Astrocyte (in vitro differentiated cells and primary cell): ENCODE data around the gene PHF11. TPM values are rescaled to one million over a fixed set of nuclear protein-coding genes. Genes with fewer than 3 reads are reported as not detected.
"Not testable (repeated sequence)": the region's sequence is repeated elsewhere in the genome, so short reads cannot be mapped to it uniquely, and the experiment has no call there.

Source experiments
- DNase-seq: peaks from one replicate; pipeline ENCODE4 v3.0.0-alpha.2; 2010; ENCODE audit warnings: low read depth
- FAIRE-seq: peaks from 2 replicates; lab custom pipeline; 2011; peaks lifted over from hg19 to GRCh38; lab: Jason Lieb, UNC
- H2AFZ ChIP-seq: 2 replicates; pipeline ENCODE4 v1.6.0; 2012; ENCODE audit warnings: low read depth, low read length, inconsistent platforms
- H3K27ac ChIP-seq: 2 replicates; pipeline ENCODE4 v1.5.1; 2011; ENCODE audit warnings: low read depth, low read length, inconsistent platforms
- H3K27me3 ChIP-seq: 2 replicates; pipeline ENCODE4 v1.6.0; 2011; ENCODE audit warnings: low read length, inconsistent platforms; ENCODE audit not compliant: insufficient read depth
- H3K36me3 ChIP-seq: 2 replicates; pipeline ENCODE4 v1.5.1; 2011; ENCODE audit warnings: low read length, inconsistent platforms; ENCODE audit not compliant: insufficient read depth
- H3K4me1 ChIP-seq: 2 replicates; pipeline ENCODE4 v1.5.1; 2011; ENCODE audit warnings: low read length, inconsistent platforms; ENCODE audit not compliant: insufficient read depth
- H3K4me2 ChIP-seq: 2 replicates; pipeline ENCODE4 v1.6.0; 2012; ENCODE audit warnings: low read length, inconsistent platforms
- H3K4me3 ChIP-seq: 2 replicates; pipeline ENCODE4 v1.5.1; 2011; ENCODE audit warnings: low read depth, mild to moderate bottlenecking, low read length, inconsistent platforms; ENCODE audit not compliant: insufficient read depth
- H3K79me2 ChIP-seq: 2 replicates; pipeline ENCODE4 v1.6.0; 2012; ENCODE audit warnings: mild to moderate bottlenecking, low read length, inconsistent platforms; ENCODE audit not compliant: insufficient read depth
- H3K9ac ChIP-seq: 2 replicates; pipeline ENCODE4 v1.6.0; 2012; ENCODE audit warnings: mild to moderate bottlenecking, low read length, inconsistent platforms
- H3K9me3 ChIP-seq: 2 replicates; pipeline ENCODE4 v1.5.1; 2012; ENCODE audit warnings: low read depth, mild to moderate bottlenecking, low read length, inconsistent platforms; ENCODE audit not compliant: insufficient read depth
- H4K20me1 ChIP-seq: 2 replicates; pipeline ENCODE4 v1.6.0; 2012; ENCODE audit warnings: low read length, inconsistent platforms; ENCODE audit not compliant: insufficient read depth
- H3K27ac Mint-ChIP-seq: one replicate; pipeline ENCODE4 v1.8.0; 2021; ENCODE audit warnings: mild to moderate bottlenecking, mixed read lengths; ENCODE audit not compliant: unreplicated experiment
- H3K27me3 Mint-ChIP-seq: one replicate; pipeline ENCODE4 v1.8.0; 2021; ENCODE audit warnings: low read depth, mixed read lengths; ENCODE audit not compliant: unreplicated experiment
- H3K36me3 Mint-ChIP-seq: one replicate; pipeline ENCODE4 v1.8.0; 2021; ENCODE audit warnings: low read depth, mixed read lengths; ENCODE audit not compliant: unreplicated experiment
- H3K4me1 Mint-ChIP-seq: one replicate; pipeline ENCODE4 v1.8.0; 2021; ENCODE audit warnings: low read depth, mixed read lengths; ENCODE audit not compliant: unreplicated experiment
- H3K4me3 Mint-ChIP-seq: one replicate; pipeline ENCODE4 v1.8.0; 2021; ENCODE audit warnings: mild to moderate bottlenecking, moderate library complexity, mixed read lengths; ENCODE audit not compliant: unreplicated experiment
- H3K9me3 Mint-ChIP-seq: one replicate; pipeline ENCODE4 v1.8.0; 2021; ENCODE audit warnings: mild to moderate bottlenecking, mixed read lengths; ENCODE audit not compliant: unreplicated experiment
- CTCF ChIP-seq: IDR thresholded peaks from 2 replicates; pipeline ENCODE4 v1.5.1; 2011; ENCODE audit warnings: low read depth, mild to moderate bottlenecking, inconsistent platforms, low read length, moderate library complexity; ENCODE audit not compliant: insufficient read depth
- EZH2 ChIP-seq: IDR thresholded peaks from 2 replicates; pipeline ENCODE4 v1.6.1; 2012; ENCODE audit warnings: mild to moderate bottlenecking, low read length, inconsistent platforms; ENCODE audit not compliant: insufficient read depth
- total RNA-seq: library from RNA; stranded (reverse); gene quantifications from 2 replicates; pipeline ENCODE4 v1.2.1, GENCODE V29; 2021

PHF11 gene
- total RNA-seq, 1 donor from 2014 or later, result 30.8 TPM

DNA sequence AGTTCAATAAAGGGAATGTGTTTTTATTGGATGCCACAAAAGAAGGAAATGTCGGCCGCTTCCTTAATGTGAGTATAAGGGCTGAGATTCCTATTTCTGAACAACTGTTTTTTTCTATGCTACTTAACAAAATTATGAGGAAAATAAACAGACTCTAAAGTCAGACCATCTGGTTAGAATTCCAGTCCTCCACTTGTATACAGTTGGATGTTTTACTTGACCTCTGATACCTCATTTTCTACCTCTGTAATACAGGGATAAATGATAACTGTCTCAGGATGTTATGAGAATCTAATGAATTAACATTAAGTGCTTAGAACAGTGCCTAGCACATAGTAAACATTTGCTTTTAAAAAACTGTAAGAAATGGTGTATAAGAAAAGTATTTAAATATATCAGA is 7.2 kb upstream of the PHF11 start:
- H3K9me3 ChIP-seq, result no peaks in the 10 kb centered on the region
- Mint-ChIP-seq H3K27me3 (no peaks in the 10 kb centered on the region), H3K27ac (no peak overlapping the region), H3K36me3 (peaks cover 8% of the 10 kb centered on the region), H3K4me3 (no peak overlapping the region), H3K9me3 (no peaks in the 10 kb centered on the region), H3K4me1 (no peaks in the 10 kb centered on the region)
- TF ChIP-seq CTCF (no peak), EZH2 (no peak)
- H3K27ac ChIP-seq, result no peak overlapping the region
- no peaks in the 10 kb centered on the region for H3K36me3 ChIP-seq
- H3K79me2 ChIP-seq, result no peaks in the 10 kb centered on the region
- H3K4me2 ChIP-seq, result no peak overlapping the region
- H3K4me1 ChIP-seq, result no peaks in the 10 kb centered on the region
- FAIRE-seq (no peak), DNase-seq (no peak)
- no peaks in the 10 kb centered on the region for H3K27me3 ChIP-seq
- no peaks in the 10 kb centered on the region for H4K20me1 ChIP-seq
- H2AFZ ChIP-seq, result no peak overlapping the region
- no peak overlapping the region for H3K9ac ChIP-seq
- H3K4me3 ChIP-seq, result no peak overlapping the region

DNA sequence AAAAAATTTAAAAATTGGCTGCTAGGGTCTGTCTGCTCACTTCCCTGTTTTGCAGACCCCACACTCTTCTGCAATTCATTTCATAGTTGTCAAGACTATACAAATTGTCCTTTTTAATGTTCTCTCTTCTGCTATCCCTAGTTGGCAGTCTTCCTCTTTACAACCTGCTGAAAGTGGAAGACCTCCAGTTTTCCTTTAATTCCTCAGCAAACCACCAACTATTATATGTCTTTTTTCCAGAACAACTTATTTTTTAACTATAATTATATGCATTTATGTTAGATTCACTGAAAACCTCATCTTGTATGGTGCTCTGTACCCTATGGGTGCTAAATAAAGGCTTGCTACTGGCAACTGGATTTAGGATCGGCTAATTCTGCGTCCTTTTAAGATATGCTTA is 1.1 kb upstream of the PHF11 start:
- Histone ChIP-seq H3K4me1 (no peaks in the 10 kb centered on the region), H3K9me3 (no peaks in the 10 kb centered on the region), H3K4me3 (peak overlapping the region; percentile 72), H3K27me3 (no peaks in the 10 kb centered on the region), H3K36me3 (no peaks in the 10 kb centered on the region), H3K79me2 (no peaks in the 10 kb centered on the region), H3K27ac (no peak overlapping the region), H4K20me1 (no peaks in the 10 kb centered on the region), H3K9ac (no peak overlapping the region), H2AFZ (no peak overlapping the region), H3K4me2 (peak overlapping the region; percentile 94)
- DNase-seq (no peak), FAIRE-seq (no peak)
- TF ChIP-seq CTCF (no peak), EZH2 (no peak)
- H3K27ac Mint-ChIP-seq, result no peak overlapping the region
- peaks cover 10% of the 10 kb centered on the region for H3K36me3 Mint-ChIP-seq
- H3K27me3 Mint-ChIP-seq, result no peaks in the 10 kb centered on the region
- peak overlapping the region; percentile 90 for H3K4me3 Mint-ChIP-seq
- H3K4me1 Mint-ChIP-seq, result no peaks in the 10 kb centered on the region
- no peaks in the 10 kb centered on the region for H3K9me3 Mint-ChIP-seq

DNA sequence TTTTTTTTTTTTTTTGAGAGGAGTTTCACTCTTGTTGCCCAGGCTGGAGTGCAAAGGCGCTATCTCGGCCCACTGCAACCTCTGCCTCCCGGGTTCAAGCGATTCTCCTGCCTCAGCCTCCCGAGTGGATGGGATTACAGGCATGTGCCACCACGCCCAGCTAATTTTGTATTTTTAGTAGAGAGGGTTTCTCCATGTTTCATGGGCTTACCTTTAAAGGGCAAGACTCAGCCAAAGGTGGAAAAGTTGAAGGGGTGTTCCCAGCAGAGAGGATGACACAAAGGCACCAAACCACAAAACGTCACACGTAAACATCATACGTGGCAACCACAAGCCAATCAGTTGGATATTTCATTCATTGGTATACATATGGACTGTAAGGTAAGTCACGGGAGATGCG is 1.1 kb downstream of the PHF11 start:
- H3K4me3 Mint-ChIP-seq, result peak overlapping the region; percentile 86
- not testable (repeated sequence) for H3K27me3 Mint-ChIP-seq, H3K4me2 ChIP-seq, H3K36me3 Mint-ChIP-seq, H3K36me3 ChIP-seq, H3K79me2 ChIP-seq, H4K20me1 ChIP-seq, H3K9ac ChIP-seq, H3K27me3 ChIP-seq, H3K9me3 ChIP-seq, DNase-seq, H3K4me1 Mint-ChIP-seq, H2AFZ ChIP-seq, H3K27ac ChIP-seq, FAIRE-seq, H3K9me3 Mint-ChIP-seq, H3K4me1 ChIP-seq, H3K4me3 ChIP-seq
- H3K27ac Mint-ChIP-seq, result peak overlapping the region; percentile 91
